ENCODE measurements around the gene APOBEC3H. TPM values are rescaled to one million over a fixed set of nuclear protein-coding genes. Genes with fewer than 3 reads are reported as not detected.

Gene APOBEC3H
- total and polyA plus RNA-seq, 10 donors, result 0.70 to 3.8 (median 2.2) TPM; not detected in 1

DNA sequence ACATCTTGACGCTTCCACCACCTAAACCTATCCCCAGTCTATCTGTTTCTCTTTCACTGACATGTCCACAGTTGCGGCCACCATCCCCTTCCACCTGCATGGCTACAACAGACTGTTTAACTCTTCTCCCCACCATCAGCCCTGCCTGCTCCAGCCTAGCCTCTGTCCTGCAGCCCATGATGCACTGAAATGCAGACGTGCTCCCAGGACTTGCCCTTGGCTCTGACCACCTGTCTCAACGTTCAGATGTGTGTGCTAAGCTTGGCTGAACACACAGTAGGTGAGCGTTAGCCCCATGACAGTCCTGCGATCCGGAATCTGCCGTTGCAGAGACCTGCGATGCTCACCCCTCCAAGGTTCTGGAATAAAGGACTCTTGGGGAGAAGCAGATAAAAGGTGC, 32.7 kb downstream of the APOBEC3H start:
- intact Hi-C loops (cut with DNase I; ENCODE audit: low total_unique reads), result no loop called here
- Histone ChIP-seq H3K4me1 (peaks cover 0 to 22% (median 9%) of the 10 kb centered on the region in 6 donors), H3K4me3 (no peak overlapping the region), H3K27ac (no peak overlapping the region), H3K27me3 (replicated peaks in 1 of 7) (no peaks in the 10 kb centered on the region), H3K36me3 (peaks cover 0 to 52% (median 24%) of the 10 kb centered on the region in 6 donors), H3K9me3 (no peaks in the 10 kb centered on the region)
- WGBS, 5 donors, result 88 to 96% (median 93%) methylated on average over 6 to 9 of the region's 9 CpGs
- TF ChIP-seq, protein P1, sequence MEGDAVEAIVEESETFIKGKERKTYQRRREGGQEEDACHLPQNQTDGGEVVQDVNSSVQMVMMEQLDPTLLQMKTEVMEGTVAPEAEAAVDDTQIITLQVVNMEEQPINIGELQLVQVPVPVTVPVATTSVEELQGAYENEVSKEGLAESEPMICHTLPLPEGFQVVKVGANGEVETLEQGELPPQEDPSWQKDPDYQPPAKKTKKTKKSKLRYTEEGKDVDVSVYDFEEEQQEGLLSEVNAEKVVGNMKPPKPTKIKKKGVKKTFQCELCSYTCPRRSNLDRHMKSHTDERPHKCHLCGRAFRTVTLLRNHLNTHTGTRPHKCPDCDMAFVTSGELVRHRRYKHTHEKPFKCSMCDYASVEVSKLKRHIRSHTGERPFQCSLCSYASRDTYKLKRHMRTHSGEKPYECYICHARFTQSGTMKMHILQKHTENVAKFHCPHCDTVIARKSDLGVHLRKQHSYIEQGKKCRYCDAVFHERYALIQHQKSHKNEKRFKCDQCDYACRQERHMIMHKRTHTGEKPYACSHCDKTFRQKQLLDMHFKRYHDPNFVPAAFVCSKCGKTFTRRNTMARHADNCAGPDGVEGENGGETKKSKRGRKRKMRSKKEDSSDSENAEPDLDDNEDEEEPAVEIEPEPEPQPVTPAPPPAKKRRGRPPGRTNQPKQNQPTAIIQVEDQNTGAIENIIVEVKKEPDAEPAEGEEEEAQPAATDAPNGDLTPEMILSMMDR (IDR thresholded peaks at IDR 0.05 in 8 of 11, conservative IDR thresholded peaks at IDR 0.05 in 3 of 11), result no peak
- TF ChIP-seq POLR2A (IDR thresholded peaks at IDR 0.05), result no peak
- peak in 2 of 3 donors; percentile 30 to 35 for TF ChIP-seq POLR2AphosphoS5 (IDR thresholded peaks at IDR 0.05)
- DNase-seq, result no peak

GRCh38 chr22:39130152-39130704, 33.2 kb downstream of the APOBEC3H start:
- H3K27me3 ChIP-seq (replicated peaks in 1 of 7), result no peaks in the 10 kb centered on the region
- DNase-seq, result no peak
- intact Hi-C loops (cut with DNase I; ENCODE audit: low total_unique reads), result no loop called here
- 85 to 94% (median 86%) methylated on average over 8 of the region's 8 CpGs for WGBS, 5 donors
- peaks cover 0 to 22% (median 9%) of the 10 kb centered on the region in 6 donors for H3K4me1 ChIP-seq
- peak overlapping the region in 1 of 8 donors; percentile 58 for H3K27ac ChIP-seq
- no peak overlapping the region for H3K4me3 ChIP-seq
- H3K9me3 ChIP-seq, result no peaks in the 10 kb centered on the region
- no peak for TF ChIP-seq POLR2AphosphoS5 (IDR thresholded peaks at IDR 0.05)
- TF ChIP-seq, protein P1 (IDR thresholded peaks at IDR 0.05 in 8 of 11, conservative IDR thresholded peaks at IDR 0.05 in 3 of 11), result no peak
- no peak for TF ChIP-seq POLR2A (IDR thresholded peaks at IDR 0.05)
- peaks cover 0 to 56% (median 24%) of the 10 kb centered on the region in 6 donors for H3K36me3 ChIP-seq

GRCh38 chr22:39130892-39131855, 34.1 kb downstream of the APOBEC3H start:
- 65 to 70% (median 66%) methylated on average over 15 to 24 of the region's 24 CpGs for WGBS, 5 donors
- peak; percentile 72 for DNase-seq

More at GRCh38 chr22:39130892-39131855, 34.1 kb downstream of the APOBEC3H start:
- Histone ChIP-seq H3K36me3 (peaks cover 0 to 60% (median 24%) of the 10 kb centered on the region in 6 donors), H3K27ac (peak overlapping the region in 7 of 8 donors; percentile 1 to 60 (median 49)), H3K4me3 (no peak overlapping the region), H3K4me1 (peaks cover 0 to 22% (median 9%) of the 10 kb centered on the region in 6 donors), H3K27me3 (replicated peaks in 1 of 7) (no peaks in the 10 kb centered on the region), H3K9me3 (no peaks in the 10 kb centered on the region)
- TF ChIP-seq, protein P1 (IDR thresholded peaks at IDR 0.05 in 8 of 11, conservative IDR thresholded peaks at IDR 0.05 in 3 of 11), result no peak
- peak in 1 of 3 donors; percentile 37 for TF ChIP-seq POLR2AphosphoS5 (IDR thresholded peaks at IDR 0.05)
- intact Hi-C loops (cut with DNase I; ENCODE audit: low total_unique reads), result no loop called here
